H1 (cell line): ENCODE results near the gene RNF151. TPM values are rescaled to one million over a fixed set of nuclear protein-coding genes. Genes with fewer than 3 reads are reported as not detected.

Experiments used
- CTCF ChIA-PET: fragments of 300-600 bp; sonication (Branson Sonifier 250); formaldehyde crosslinking; loops from one replicate; lab custom pipeline; 2021; ENCODE audit not compliant: partially characterized antibody; lab: Charles Lee
- POLR2A ChIA-PET: fragments of 300-600 bp; sonication (Branson Sonifier 250); formaldehyde crosslinking; loops from one replicate; lab custom pipeline; 2021; ENCODE audit warnings: inconsistent platforms; ENCODE audit not compliant: partially characterized antibody; lab: Charles Lee
- DNase-seq, 2 experiments: peaks; one replicate each; pipeline versions ENCODE4 v3.0.0 to v3.0.0-alpha.2; 2010 to 2022; ENCODE audit warnings: low spot score in 2 of 2, low read depth in 1 of 2, mixed read lengths in 1 of 2
- FAIRE-seq: peaks from 2 replicates; lab custom pipeline; 2011; peaks lifted over from hg19 to GRCh38; lab: Jason Lieb, UNC
- H2AFZ ChIP-seq: 2 replicates; pipeline ENCODE4 v1.8.1; 2012; ENCODE audit warnings: low read length, inconsistent platforms
- H2AK5ac ChIP-seq: 2 replicates; pipeline ENCODE4 v1.6.1; 2013; ENCODE audit warnings: low read depth, low read length
- H2BK120ac ChIP-seq: replicated peaks from 2 replicates; pipeline ENCODE3; 2013; ENCODE audit warnings: low read depth, low read length, inconsistent platforms
- H2BK12ac ChIP-seq: 2 replicates; pipeline ENCODE4 v1.6.1; 2013; ENCODE audit warnings: low read depth, low read length
- H2BK15ac ChIP-seq: 2 replicates; pipeline ENCODE4 v1.6.1; 2013; ENCODE audit warnings: low read length
- H2BK20ac ChIP-seq: 2 replicates; pipeline ENCODE4 v1.6.1; 2013; ENCODE audit warnings: low read length
- H2BK5ac ChIP-seq: 2 replicates; pipeline ENCODE4 v1.6.1; 2013; ENCODE audit warnings: low read depth, low read length
- H3K14ac ChIP-seq: 2 replicates; pipeline ENCODE4 v1.6.1; 2013; ENCODE audit warnings: inconsistent platforms; ENCODE audit not compliant: insufficient read length
- H3K18ac ChIP-seq: 2 replicates; pipeline ENCODE4 v1.6.1; 2013; ENCODE audit warnings: low read length; ENCODE audit errors: extremely low read depth
- H3K23ac ChIP-seq: 2 replicates; pipeline ENCODE4 v1.6.1; 2013; ENCODE audit warnings: inconsistent platforms; ENCODE audit not compliant: insufficient read length
- H3K23me2 ChIP-seq: 2 replicates; pipeline ENCODE4 v1.6.1; 2013; ENCODE audit warnings: low read depth, low read length
- H3K27ac ChIP-seq: 2 replicates; pipeline ENCODE4 v1.6.1; 2011; ENCODE audit warnings: low read depth, low read length, inconsistent platforms
- H3K27me3 ChIP-seq, 4 experiments: replicated peaks in 1 of 4; 1 replicate in 1 of 4; 2 replicates in 3 of 4; pipeline versions ENCODE4 v1.6.1 to v1.8.1; 2011 to 2013; ENCODE audit warnings: low read length in 3 of 4, mild to moderate bottlenecking in 3 of 4, inconsistent platforms in 2 of 4, mixed read lengths in 2 of 4, moderate library complexity in 1 of 4; ENCODE audit not compliant: control insufficient read depth in 3 of 4, insufficient read depth in 3 of 4; ENCODE audit errors: extremely low read depth in 1 of 4
- H3K36me3 ChIP-seq, 4 experiments: 2 replicates each; pipeline versions ENCODE4 v1.6.1 to v1.8.1; 2011 to 2013; ENCODE audit warnings: mild to moderate bottlenecking in 4 of 4, low read length in 3 of 4, moderate library complexity in 2 of 4, control low read depth in 1 of 4, inconsistent platforms in 1 of 4; ENCODE audit not compliant: insufficient read depth in 4 of 4, control insufficient read depth in 2 of 4
- H3K4ac ChIP-seq: replicated peaks from 2 replicates; pipeline ENCODE3; 2013; ENCODE audit warnings: low read length, low read depth, mixed read lengths, inconsistent platforms; ENCODE audit not compliant: insufficient read length
- H3K4me1 ChIP-seq, 4 experiments: replicated peaks in 1 of 4; 1 replicate in 1 of 4; 2 replicates in 3 of 4; pipeline versions ENCODE4 v1.6.1 to v1.8.1; 2011 to 2013; ENCODE audit warnings: low read length in 3 of 4, inconsistent platforms in 2 of 4, mixed read lengths in 1 of 4; ENCODE audit not compliant: insufficient read depth in 4 of 4, control insufficient read depth in 3 of 4
- H3K4me2 ChIP-seq, 2 experiments: 2 replicates each; pipeline versions ENCODE4 v1.6.1 to v1.8.1; 2011 to 2013; ENCODE audit warnings: low read depth in 2 of 2, low read length in 2 of 2, control low read depth in 1 of 2, inconsistent platforms in 1 of 2, mild to moderate bottlenecking in 1 of 2; ENCODE audit not compliant: insufficient read depth in 1 of 2
- H3K4me3 ChIP-seq, 4 experiments: fragments of 200-600, 300-600 bp in 1 of 4; sonication (generic), shearing (Covaris generic), sonication (Bioruptor Twin) in 1 of 4; 2 replicates each; pipeline versions ENCODE4 v1.5.1 to v1.8.1; 2011 to 2016; ENCODE audit warnings: low read length in 4 of 4, low read depth in 3 of 4, control low read depth in 2 of 4, inconsistent platforms in 2 of 4, mild to moderate bottlenecking in 2 of 4, mixed read lengths in 1 of 4, moderate library complexity in 1 of 4; ENCODE audit not compliant: insufficient read depth in 2 of 4; ENCODE audit errors: extremely low read depth in 1 of 4
- H3K56ac ChIP-seq: replicated peaks from 2 replicates; pipeline ENCODE3; 2013; ENCODE audit warnings: low read depth, mild to moderate bottlenecking, mixed read lengths, low read length, inconsistent platforms; ENCODE audit not compliant: insufficient read length
- H3K79me1 ChIP-seq: 2 replicates; pipeline ENCODE4 v1.6.1; 2013; ENCODE audit warnings: low read depth, low read length, control low read depth
- H3K79me2 ChIP-seq, 2 experiments: 2 replicates each; pipeline versions ENCODE4 v1.6.1 to v1.8.1; 2012 to 2013; ENCODE audit warnings: low read length in 2 of 2, mild to moderate bottlenecking in 2 of 2, inconsistent platforms in 1 of 2; ENCODE audit not compliant: insufficient read depth in 2 of 2, control insufficient read depth in 1 of 2
- H3K9ac ChIP-seq, 4 experiments: replicated peaks in 1 of 4; 1 replicate in 1 of 4; 2 replicates in 3 of 4; pipeline versions ENCODE4 v1.6.1 to v1.8.1; 2011 to 2013; ENCODE audit warnings: low read depth in 3 of 4, low read length in 3 of 4, control low read depth in 2 of 4, mild to moderate bottlenecking in 2 of 4, moderate library complexity in 2 of 4, inconsistent platforms in 1 of 4; ENCODE audit errors: extremely low read depth in 1 of 4
- H3K9me3 ChIP-seq, 2 experiments: 2 replicates each; pipeline versions ENCODE4 v1.6.1 to v1.8.1; 2012 to 2013; ENCODE audit warnings: mild to moderate bottlenecking in 2 of 2, moderate library complexity in 2 of 2, control low read depth in 1 of 2, inconsistent platforms in 1 of 2, low read depth in 1 of 2, low read length in 1 of 2, mixed read lengths in 1 of 2; ENCODE audit not compliant: insufficient read depth in 2 of 2
- H4K20me1 ChIP-seq, 2 experiments: replicated peaks in 1 of 2; 2 replicates each; pipeline versions ENCODE3 to v1.8.1; 2011 to 2013; ENCODE audit warnings: inconsistent platforms in 2 of 2, low read length in 2 of 2, mild to moderate bottlenecking in 1 of 2; ENCODE audit not compliant: insufficient read depth in 2 of 2, control insufficient read depth in 1 of 2
- H4K5ac ChIP-seq: 2 replicates; pipeline ENCODE4 v1.6.1; 2013; ENCODE audit warnings: low read length, low read depth, mixed read lengths, inconsistent platforms; ENCODE audit not compliant: insufficient read length
- H4K8ac ChIP-seq: 2 replicates; pipeline ENCODE4 v1.8.0; 2013; ENCODE audit warnings: mild to moderate bottlenecking, moderate library complexity, low read length, inconsistent platforms; ENCODE audit not compliant: insufficient read depth; ENCODE audit errors: extremely low read depth
- H4K91ac ChIP-seq: replicated peaks from 2 replicates; pipeline ENCODE3; 2013; ENCODE audit warnings: low read length, mixed read lengths, inconsistent platforms; ENCODE audit not compliant: insufficient read length
- CEBPB ChIP-seq: IDR thresholded peaks from 2 replicates; pipeline ENCODE4 v1.6.1; 2012; ENCODE audit warnings: low read depth, low read length
- HDAC6 ChIP-seq: IDR thresholded peaks from one replicate; pipeline ENCODE4 v1.7.1; 2012; ENCODE audit warnings: low read depth, mild to moderate bottlenecking, inconsistent platforms, low read length, moderate library complexity
- JUN ChIP-seq: IDR thresholded peaks from 2 replicates; pipeline ENCODE4 v1.6.1; 2011; ENCODE audit warnings: low read depth, mild to moderate bottlenecking, improper control_type of control experiment, low read length
- SIRT6 ChIP-seq: IDR thresholded peaks from one replicate; pipeline ENCODE4 v1.7.1; 2012; ENCODE audit warnings: low read length, inconsistent platforms
- TAF7 ChIP-seq: optimal IDR thresholded peaks from 2 replicates; pipeline ENCODE3; 2011; ENCODE audit warnings: low read depth, mild to moderate bottlenecking, inconsistent platforms, low read length, moderate library complexity, borderline replicate concordance
- WGBS, 2 experiments: shearing (Covaris generic) in 1 of 2; methylation state at CpG; one replicate each; pipeline versions ENCODE4 v1.1.6 to v1.1.7; 2013 to 2015; ENCODE audit warnings: low lambda C conversion rate in 2 of 2, mixed read lengths in 2 of 2, inconsistent platforms in 1 of 2, low coverage in 1 of 2, missing lambda C conversion rate in 1 of 2; ENCODE audit not compliant: insufficient replicate concordance in 2 of 2, insufficient coverage in 1 of 2, insufficient read length in 1 of 2; ENCODE audit errors: extremely low coverage in 1 of 2, missing lambda C conversion rate in 1 of 2; 5-methylcytosine and 5-hydroxymethylcytosine counted together
- polyA plus RNA-seq, 7 experiments: library from polyadenylated mRNA; depleted of rRNA in 3 of 7; stranded (reverse) in 5 of 7; unstranded in 2 of 7; fragments of >200 nt in 5 of 7; fragments of 200-250 nt in 2 of 7; gene quantifications; 1 replicate in 5 of 7; 2 replicates in 1 of 7; 4 replicates in 1 of 7; pipeline versions ENCODE4 v1.2.1 to v1.2.3, GENCODE V29; 2011 to 2013; ENCODE audit warnings: missing spikeins in 2 of 7, mixed read lengths in 2 of 7
- total RNA-seq: library from RNA; stranded (reverse); fragmentation: NEBNext Ultra II Directional; extraction: Animal tissue kit (Norgen Biotek cat#: 25700); gene quantifications from 2 replicates; pipeline ENCODE4 v1.2.1, GENCODE V29; 2021

The RNF151 gene
- total and polyA plus RNA-seq, 2 of the 8 experiments (the other 6 are each of a cell fraction or from before 2014, with no cell fraction given): not detected

GRCh38 chr16:1972490-1972877 lies 5.8 kb downstream of the RNF151 start:
- Histone ChIP-seq H4K20me1 (peaks cover 2 to 21% of the 10 kb centered on the region in 2 experiments), H2BK12ac (no peak overlapping the region), H3K23me2 (peaks cover 8% of the 10 kb centered on the region), H3K14ac (no peak overlapping the region), H3K9me3 (no peaks in the 10 kb centered on the region), H2BK120ac (no peak overlapping the region), H3K79me2 (peaks cover 3 to 16% of the 10 kb centered on the region in 2 experiments; a peak in 2 of 4 replicates), H3K18ac (no peak overlapping the region), H3K4me3 (peak overlapping the region; percentile 83 to 93 (median 89)), H3K27me3 (no peaks in the 10 kb centered on the region), H2AK5ac (no peak overlapping the region), H3K9ac (peak overlapping the region; percentile 78 to 90 (median 80)), H3K79me1 (peaks cover 12% of the 10 kb centered on the region; the same call in 1 of the 2 replicates), H4K8ac (peak overlapping the region; percentile 95; the same call in 1 of the 2 replicates), H4K91ac (peak overlapping the region; percentile 65), H2BK20ac (no peak overlapping the region), H3K56ac (no peak overlapping the region), H2BK15ac (no peak overlapping the region), H4K5ac (no peak overlapping the region), H3K36me3 (peaks cover 11 to 25% (median 21%) of the 10 kb centered on the region in 4 experiments; a peak in 7 of 8 replicates), H3K27ac (no peak overlapping the region), H3K4ac (no peak overlapping the region), H2BK5ac (no peak overlapping the region), H2AFZ (no peak overlapping the region), H3K23ac (no peak overlapping the region), H3K4me2 (peak overlapping the region; percentile 95), H3K4me1 (peaks cover 0 to 6% (median 5%) of the 10 kb centered on the region in 4 experiments; a peak in 5 of 7 replicates)
- FAIRE-seq: no peak
- 11% methylated on average over 21 of the region's 22 CpGs; no CpG with 5 or more reads in 1 of the 2 experiments for WGBS, 2 experiments
- no peak for DNase-seq
- TF ChIP-seq TAF7 (no peak), JUN (no peak), CEBPB (no peak), SIRT6 (no peak), HDAC6 (no peak)
- ChIA-PET POLR2A (interaction anchor here (0.9 to 28.2 kb wide), 5 partner anchors 9 to 983 kb away, joined by 3 to 736 read pairs (median 105); partner anchors contain the start of genes GFER, NDUFB10, NOXO1 and RNF151), CTCF (interaction anchor here (1.2 to 2.1 kb wide), 2 partner anchors 12 to 31 kb away, joined by 5 to 7 read pairs; partner anchors contain the start of gene NDUFB10)
